Smooth muscle cell (in vitro differentiated cells): Measurements from ENCODE around the gene SLC9A8. TPM values are rescaled to one million over a fixed set of nuclear protein-coding genes. Genes with fewer than 3 reads are reported as not detected.

Experiments
- DNase-seq: peaks from one replicate; lab custom pipeline; 2025; ENCODE audit not compliant: unreplicated experiment; lab: John Stamatoyannopoulos, UW
- H2AFZ ChIP-seq: fragments of 200-600 bp; sonication (generic); 2 replicates; pipeline ENCODE4 v1.6.0; 2016; ENCODE audit warnings: antibody characterized with exemption, low read depth, mild to moderate bottlenecking
- H3F3A ChIP-seq: fragments of 200-600 bp; sonication (generic); 2 replicates; pipeline ENCODE4 v1.6.0; 2017; ENCODE audit warnings: antibody characterized with exemption, low read depth
- H3K27ac ChIP-seq: fragments of 200-600 bp; sonication (generic); 2 replicates; pipeline ENCODE4 v1.5.1; 2016; ENCODE audit warnings: low read depth, mild to moderate bottlenecking
- H3K27me3 ChIP-seq: fragments of 200-600 bp; sonication (generic); 2 replicates; pipeline ENCODE4 v1.6.1; 2016; ENCODE audit warnings: low read depth, mild to moderate bottlenecking
- H3K36me3 ChIP-seq: fragments of 200-600 bp; sonication (generic); 2 replicates; pipeline ENCODE4 v1.5.1; 2016; ENCODE audit warnings: low read depth
- H3K4me1 ChIP-seq: fragments of 200-600 bp; sonication (generic); 2 replicates; pipeline ENCODE4 v1.5.1; 2016; ENCODE audit warnings: low read depth
- H3K4me2 ChIP-seq: fragments of 200-600 bp; sonication (generic); 2 replicates; pipeline ENCODE4 v1.6.0; 2016; ENCODE audit warnings: mild to moderate bottlenecking
- H3K4me3 ChIP-seq: fragments of 200-600 bp; sonication (generic); 2 replicates; pipeline ENCODE4 v1.5.1; 2016; ENCODE audit warnings: mild to moderate bottlenecking
- H3K79me2 ChIP-seq: fragments of 200-600 bp; sonication (generic); 2 replicates; pipeline ENCODE4 v1.6.0; 2016; ENCODE audit warnings: low read depth, mild to moderate bottlenecking
- H3K9ac ChIP-seq: fragments of 200-600 bp; sonication (generic); 2 replicates; pipeline ENCODE4 v1.6.0; 2016; ENCODE audit warnings: low read depth
- H3K9me3 ChIP-seq: fragments of 200-600 bp; sonication (generic); replicated peaks from 2 replicates; pipeline ENCODE4 v1.5.1; 2016; ENCODE audit warnings: low read depth
- H4K20me1 ChIP-seq: fragments of 200-600 bp; sonication (generic); 2 replicates; pipeline ENCODE4 v1.6.0; 2016; ENCODE audit warnings: low read depth
- CTCF ChIP-seq: fragments of 200-600 bp; sonication (generic); IDR thresholded peaks from 2 replicates; pipeline ENCODE4 v1.5.1; 2017; ENCODE audit warnings: borderline replicate concordance, mild to moderate bottlenecking, antibody characterized with exemption; ENCODE audit not compliant: insufficient read depth, poor library complexity, severe bottlenecking
- WGBS: methylation state at CpG from one replicate; pipeline ENCODE4 v1.1.7; 2016; ENCODE audit warnings: low lambda C conversion rate; 5-methylcytosine and 5-hydroxymethylcytosine counted together
- polyA plus RNA-seq: library from polyadenylated mRNA; unstranded; fragments of >200 nt; fragmentation: Nextera tagmentation; extraction: Ambion mirVana; gene quantifications from 2 replicates; pipeline ENCODE4 v1.2.1, GENCODE V29; 2016
- total RNA-seq: library from RNA; depleted of rRNA; stranded (reverse); fragments of >200 nt; gene quantifications from 2 replicates; pipeline ENCODE4 v1.2.3, GENCODE V29; 2014

SLC9A8 gene
- total and polyA plus RNA-seq, 2 experiments from 2014 or later, result 2.2 to 4.5 TPM

- Histone ChIP-seq H3K4me3 (no peak overlapping the region), H3K36me3 (no peaks in the 10 kb centered on the region), H3K27ac (no peak overlapping the region), H3K9ac (no peak overlapping the region), H3F3A (no peaks in the 10 kb centered on the region), H3K4me2 (no peak overlapping the region), H2AFZ (no peak overlapping the region), H3K4me1 (no peaks in the 10 kb centered on the region), H3K27me3 (no peaks in the 10 kb centered on the region), H3K9me3 (no peaks in the 10 kb centered on the region), H4K20me1 (peaks cover 78% of the 10 kb centered on the region), H3K79me2 (peaks cover 39% of the 10 kb centered on the region)
- no peak for TF ChIP-seq CTCF
- WGBS, result 99% methylated on average over 19 of the region's 19 CpGs
- DNase-seq, result no peak
These were observed 95.0 kb downstream of the SLC9A8 start for GRCh38 chr20:49907405-49908257.

- Histone ChIP-seq H3K9me3 (no peaks in the 10 kb centered on the region), H2AFZ (no peak overlapping the region), H3K4me1 (peaks cover 2% of the 10 kb centered on the region), H3K9ac (no peak overlapping the region), H3K27ac (no peak overlapping the region), H4K20me1 (peaks cover 81% of the 10 kb centered on the region), H3K36me3 (no peaks in the 10 kb centered on the region), H3K27me3 (no peaks in the 10 kb centered on the region), H3K4me2 (no peak overlapping the region), H3F3A (no peaks in the 10 kb centered on the region), H3K4me3 (no peak overlapping the region), H3K79me2 (peaks cover 44% of the 10 kb centered on the region)
- 99% methylated on average over 11 of the region's 11 CpGs for WGBS
- no peak for DNase-seq
- TF ChIP-seq CTCF, result no peak
These were observed 95.6 kb downstream of the SLC9A8 start for GRCh38 chr20:49908258-49908565.

GRCh38 chr20:49909499-49910339 is 97.1 kb downstream of the SLC9A8 start:
- Histone ChIP-seq H3K4me3 (no peak overlapping the region), H3K27ac (no peak overlapping the region), H3K79me2 (peaks cover 59% of the 10 kb centered on the region), H3K36me3 (no peaks in the 10 kb centered on the region), H4K20me1 (peaks cover 83% of the 10 kb centered on the region), H3K27me3 (no peaks in the 10 kb centered on the region), H3K9me3 (no peaks in the 10 kb centered on the region), H3F3A (no peaks in the 10 kb centered on the region), H3K4me1 (peaks cover 13% of the 10 kb centered on the region), H3K4me2 (no peak overlapping the region), H2AFZ (no peak overlapping the region), H3K9ac (no peak overlapping the region)
- no peak for TF ChIP-seq CTCF
- no peak for DNase-seq
- 91% methylated on average over 28 of the region's 28 CpGs for WGBS
